NCI-H69 (cell line): ENCODE data around the gene LIMA1.
"Not testable (repeated sequence)": the region's sequence is repeated elsewhere in the genome, so short reads cannot be mapped to it uniquely, and the experiment has no call there.

Experiments used
- DNase-seq: peaks from one replicate; lab custom pipeline; 2025; lab: John Stamatoyannopoulos, UW

LIMA1 gene

DNA sequence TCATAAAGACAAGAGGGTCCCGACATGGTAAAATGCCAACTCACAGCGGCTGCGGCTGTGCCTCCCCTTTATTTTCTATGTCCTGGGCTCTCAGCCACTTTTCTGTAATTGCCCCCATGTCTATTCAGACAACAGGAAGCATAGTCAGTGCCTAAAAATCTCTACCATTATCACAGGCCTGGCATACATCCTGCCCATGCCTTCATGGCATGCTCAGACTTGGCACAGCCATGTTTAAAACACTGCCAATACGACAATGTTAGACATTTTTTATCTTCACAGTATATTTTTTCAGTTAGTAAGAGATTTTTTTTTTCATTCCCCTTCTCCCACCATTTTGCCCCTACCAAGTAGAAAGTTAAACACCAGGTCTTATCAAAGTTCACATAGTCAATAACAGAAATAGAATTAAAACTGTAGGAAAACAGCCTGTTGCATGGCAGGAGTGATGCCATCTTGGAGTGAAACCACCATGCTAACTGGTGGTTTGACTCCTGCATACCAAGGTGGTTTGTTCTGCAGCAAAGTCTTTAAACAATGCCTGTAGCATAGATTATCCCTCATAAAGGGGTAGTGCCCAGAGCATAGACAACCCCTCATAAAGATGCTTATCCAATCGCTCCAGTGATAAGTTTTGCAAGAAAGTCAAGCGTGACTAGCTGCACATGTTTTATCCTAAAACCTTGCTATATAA, 97.2 kb downstream of the LIMA1 start:
- DNase-seq = peak; percentile 9

- no peak for DNase-seq
Measured at GRCh38 chr12:50185301-50185895, 97.9 kb downstream of the LIMA1 start.

DNA sequence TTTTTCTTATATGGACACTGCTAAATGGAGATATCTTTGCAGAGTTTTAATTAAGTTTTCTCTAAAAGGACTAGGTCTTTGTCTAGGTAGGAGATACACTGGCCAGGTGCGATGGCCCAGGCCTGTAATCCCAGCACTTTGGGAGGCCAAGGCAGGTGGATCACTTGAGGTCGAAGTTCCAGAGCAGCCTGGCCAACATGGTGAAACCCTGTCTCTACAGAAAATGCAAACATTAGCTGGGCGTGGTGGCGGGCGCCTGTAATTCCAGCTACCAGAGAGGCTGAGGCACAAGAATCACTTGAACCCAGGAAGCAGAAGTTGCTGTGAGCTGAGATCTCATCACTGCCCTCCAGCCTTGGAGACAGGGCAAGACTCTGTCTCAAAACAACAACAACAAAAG, 99.1 kb downstream of the LIMA1 start:
- DNase-seq = no peak

DNA sequence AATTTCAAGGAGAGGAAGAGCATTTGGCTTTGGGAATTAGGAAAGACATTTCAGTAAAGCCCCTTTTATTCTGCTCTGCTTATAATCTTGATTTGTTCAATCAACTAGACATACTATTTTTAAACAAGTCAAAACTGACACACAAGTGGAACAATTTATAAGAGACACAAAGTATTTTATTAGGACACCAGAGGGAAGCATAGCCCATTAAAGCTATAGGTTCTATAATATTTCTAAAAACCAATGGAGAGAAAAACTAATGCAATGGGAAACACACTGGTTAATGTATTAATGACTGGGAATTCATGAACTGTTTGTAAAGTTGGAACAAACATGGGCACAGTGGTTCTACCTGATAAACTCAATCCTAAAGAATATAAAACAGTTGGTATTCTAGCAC, 100.9 kb downstream of the LIMA1 start:
- DNase-seq = no peak

DNA sequence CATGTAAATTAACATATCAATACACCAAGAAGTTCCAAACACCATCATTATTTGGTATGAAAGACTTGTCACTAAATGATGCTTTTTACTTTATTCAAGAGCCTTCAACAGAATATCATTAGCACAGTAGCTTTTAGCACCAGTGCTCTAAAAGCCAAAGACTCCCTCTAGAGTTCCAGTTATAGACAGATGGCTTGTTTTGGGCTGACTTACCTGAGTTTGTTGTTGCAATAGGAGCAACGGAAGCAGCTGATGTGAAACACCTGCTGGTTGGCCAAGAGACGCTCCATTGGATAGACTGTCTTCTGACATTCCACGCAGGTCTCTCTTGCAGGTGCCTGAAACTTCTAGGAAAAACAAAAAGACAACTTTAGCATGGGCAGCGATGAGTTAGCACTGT, 101.6 kb downstream of the LIMA1 start:
- DNase-seq = no peak

GRCh38 chr12:50175716-50176026, 107.6 kb downstream of the LIMA1 start:
- no peak for DNase-seq

- peak; percentile 80 for DNase-seq
Measured at GRCh38 chr12:50174971-50175715, 108.2 kb downstream of the LIMA1 start.

- peak; percentile 99 for DNase-seq
Measured at GRCh38 chr12:50167049-50167828, 116.1 kb downstream of the LIMA1 start, which contains the start of gene CERS5. CERS5 (minus strand) TSS chr12:50167369; CDS start chr12:50167297, 72 bp downstream.

DNA sequence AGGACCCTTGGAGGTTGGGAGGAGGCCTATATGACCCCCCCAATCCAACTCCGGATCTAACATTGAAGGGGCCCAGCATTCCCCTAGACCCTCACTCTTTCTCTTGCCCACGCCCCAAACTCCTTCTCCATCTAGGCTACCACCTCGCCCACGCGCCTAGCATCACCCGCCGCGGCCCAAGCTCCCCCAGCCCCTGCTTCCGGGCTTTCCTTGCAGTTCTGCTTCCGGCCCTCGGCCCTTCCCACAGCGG, 116.6 kb downstream of the LIMA1 start:
- no peak for DNase-seq

- DNase-seq = no peak
Measured at GRCh38 chr12:50164963-50165362, 118.4 kb downstream of the LIMA1 start.

DNA sequence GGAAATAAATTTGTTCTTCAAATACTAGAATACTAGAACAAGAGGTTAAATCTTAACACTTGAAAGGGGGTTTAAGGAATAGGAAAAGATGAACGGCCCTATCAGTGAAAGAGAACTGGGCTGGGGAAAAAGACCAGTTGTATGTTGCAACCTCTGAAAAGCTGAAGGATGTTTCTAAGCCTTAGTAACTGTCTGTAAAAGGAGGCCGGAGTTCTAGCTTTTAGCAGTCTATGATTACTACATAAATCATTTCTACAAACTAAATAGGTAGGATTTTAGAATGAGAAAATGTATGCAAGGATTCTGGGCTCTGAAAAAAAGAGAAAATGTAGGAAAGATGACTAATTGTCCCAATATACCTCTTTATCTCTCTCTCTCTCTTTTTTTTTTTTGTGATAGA, 121.1 kb downstream of the LIMA1 start:
- DNase-seq = no peak

GRCh38 chr12:50160643-50161042, 122.7 kb downstream of the LIMA1 start:
- DNase-seq = no peak

DNA sequence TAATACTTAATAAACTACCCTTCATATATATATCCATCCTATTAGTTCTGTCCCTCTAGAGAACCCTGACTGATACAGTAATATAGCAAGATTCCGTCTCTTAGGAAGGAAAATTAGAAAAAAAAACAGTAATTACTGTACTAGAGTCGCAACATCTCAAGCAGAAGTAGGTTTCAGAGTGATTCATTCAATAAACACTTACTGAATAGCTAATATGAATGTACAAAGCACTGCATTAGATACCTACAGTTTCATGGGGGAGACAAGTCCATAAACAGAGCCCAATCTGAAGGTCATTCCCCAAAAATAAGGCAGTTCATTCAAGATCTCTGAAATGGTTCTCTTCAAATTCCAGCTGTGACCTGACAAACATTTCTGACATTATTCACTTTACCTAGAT, 126.1 kb downstream of the LIMA1 start:
- DNase-seq = no peak

DNA sequence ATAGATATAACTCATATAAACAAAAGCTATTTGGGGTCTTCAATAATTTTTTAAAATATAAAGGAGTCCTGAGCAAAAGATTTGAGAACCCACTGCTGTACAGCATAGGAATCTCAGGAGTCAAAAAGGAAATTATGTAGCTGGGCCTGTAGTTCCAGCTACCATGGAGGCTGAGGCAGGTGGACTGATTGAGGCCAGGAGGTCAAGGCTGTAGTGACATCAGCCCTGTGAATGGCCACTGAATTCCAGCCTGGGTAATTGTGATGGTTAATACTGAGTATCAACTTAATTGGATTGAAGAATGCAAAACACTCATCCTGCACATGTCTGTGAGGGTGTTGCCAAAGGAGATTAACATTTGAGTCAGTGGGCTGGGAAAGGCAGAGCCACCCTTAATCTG, 126.7 kb downstream of the LIMA1 start:
- DNase-seq = no peak

DNA sequence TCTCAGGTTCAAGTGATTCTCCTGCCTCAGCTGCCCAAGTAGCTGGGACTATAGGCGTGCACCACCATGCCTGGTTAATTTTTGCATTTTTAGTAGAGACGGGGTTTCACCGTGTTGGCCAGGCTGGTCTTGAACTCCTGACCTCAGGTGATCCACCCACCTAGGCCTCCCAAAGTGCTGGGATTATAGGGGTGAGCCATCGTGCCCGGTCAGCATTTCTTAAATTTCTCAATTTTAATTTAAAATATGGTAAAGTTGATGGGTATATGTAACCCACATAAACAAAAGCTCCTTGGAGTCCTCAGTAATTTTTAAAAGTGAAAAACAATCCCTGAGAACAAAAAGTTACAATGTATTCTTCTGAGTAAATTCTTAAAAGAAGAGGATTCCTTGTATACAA, 128.4 kb downstream of the LIMA1 start:
- DNase-seq = not testable (repeated sequence)

GRCh38 chr12:50151047-50151687, 132.2 kb downstream of the LIMA1 start:
- no peak for DNase-seq

DNA sequence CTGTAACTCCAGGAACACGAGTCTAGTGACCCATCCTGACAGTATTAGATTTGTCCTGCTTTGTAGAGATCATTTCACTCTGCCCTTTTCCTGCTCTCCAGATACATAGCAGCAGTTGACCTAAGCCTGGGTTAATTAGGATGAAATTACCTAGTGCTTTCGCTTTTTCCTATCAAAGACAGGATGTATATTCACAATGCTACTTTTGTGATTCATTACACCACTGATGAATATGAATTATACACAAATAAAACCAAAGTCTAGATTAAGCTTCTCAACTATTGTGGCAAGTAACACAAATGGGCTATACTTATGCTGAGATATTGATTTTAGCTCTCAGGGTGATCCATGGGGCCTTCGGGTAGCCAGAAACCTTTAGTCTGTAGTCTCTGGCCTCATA, 134.0 kb downstream of the LIMA1 start:
- no peak for DNase-seq

DNA sequence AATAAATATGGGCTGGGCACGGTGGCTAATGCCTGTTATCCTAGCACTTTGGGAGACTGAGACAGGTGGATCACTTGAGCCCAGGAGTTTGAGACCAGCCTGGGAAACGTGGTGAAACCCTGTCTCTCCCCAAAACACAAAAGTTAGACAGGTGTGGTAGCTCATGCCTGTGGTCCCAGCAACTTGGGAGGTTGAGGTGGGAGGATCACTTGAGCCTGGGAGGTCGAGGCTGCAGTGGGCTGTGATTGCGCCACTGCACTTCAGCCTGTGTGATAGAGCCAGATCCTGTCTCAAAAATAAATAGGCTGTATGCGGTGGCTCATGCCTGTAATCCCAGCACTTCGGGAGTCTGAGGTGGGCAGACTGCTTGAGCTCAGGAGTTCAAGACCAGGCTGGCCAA, 135.3 kb downstream of the LIMA1 start:
- DNase-seq = not testable (repeated sequence)

DNA sequence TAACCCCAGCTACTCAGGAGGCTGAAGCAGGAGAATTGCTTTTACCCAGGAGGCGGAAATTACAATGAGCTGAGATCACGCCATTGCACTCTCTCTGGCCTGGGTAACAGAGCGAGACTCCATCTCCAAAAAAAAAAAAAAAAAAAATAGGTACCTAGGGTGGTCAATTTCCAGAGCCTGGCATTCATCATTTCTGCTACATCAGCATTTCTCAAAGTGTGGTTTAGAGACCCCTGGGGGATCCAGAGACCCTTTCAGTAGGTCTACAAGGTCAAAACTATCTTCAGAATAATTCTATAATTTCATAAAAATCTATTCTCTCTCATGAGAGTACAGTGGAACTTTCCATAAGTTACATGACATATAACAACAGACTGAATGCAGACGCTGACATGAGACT, 136.0 kb downstream of the LIMA1 start:
- DNase-seq = no peak

GRCh38 chr12:50145439-50145838, 137.9 kb downstream of the LIMA1 start:
- no peak for DNase-seq

DNA sequence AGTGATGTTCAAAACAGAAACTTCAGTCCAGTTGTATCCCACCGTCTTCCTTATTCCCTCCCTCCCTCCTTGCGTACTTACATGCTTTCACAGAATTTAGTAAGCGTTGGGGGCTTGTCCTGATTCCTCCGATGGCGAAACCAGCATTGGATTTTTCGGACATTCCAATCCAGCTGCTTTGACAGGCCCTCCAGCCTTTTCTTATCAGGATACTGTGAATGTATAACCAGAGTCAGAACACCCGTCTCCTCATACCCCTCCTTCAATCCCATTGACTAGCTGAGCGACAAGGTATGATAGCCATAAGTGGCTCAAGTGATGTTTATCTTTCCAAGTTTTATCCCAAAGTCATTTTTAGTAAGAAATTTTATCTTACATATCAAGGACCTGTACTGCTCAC, 140.3 kb downstream of the LIMA1 start:
- DNase-seq = no peak

GRCh38 chr12:50132505-50133135, 150.7 kb downstream of the LIMA1 start:
- peak; percentile 63 for DNase-seq
